ENCODE measurements around the gene CLDN12.

CLDN12 gene

GRCh38 chr7:90430614-90431460 is 27.6 kb downstream of the CLDN12 start:
- DNase-seq (ENCODE audit: low read depth), result no peak
- TF ChIP-seq, protein P1, sequence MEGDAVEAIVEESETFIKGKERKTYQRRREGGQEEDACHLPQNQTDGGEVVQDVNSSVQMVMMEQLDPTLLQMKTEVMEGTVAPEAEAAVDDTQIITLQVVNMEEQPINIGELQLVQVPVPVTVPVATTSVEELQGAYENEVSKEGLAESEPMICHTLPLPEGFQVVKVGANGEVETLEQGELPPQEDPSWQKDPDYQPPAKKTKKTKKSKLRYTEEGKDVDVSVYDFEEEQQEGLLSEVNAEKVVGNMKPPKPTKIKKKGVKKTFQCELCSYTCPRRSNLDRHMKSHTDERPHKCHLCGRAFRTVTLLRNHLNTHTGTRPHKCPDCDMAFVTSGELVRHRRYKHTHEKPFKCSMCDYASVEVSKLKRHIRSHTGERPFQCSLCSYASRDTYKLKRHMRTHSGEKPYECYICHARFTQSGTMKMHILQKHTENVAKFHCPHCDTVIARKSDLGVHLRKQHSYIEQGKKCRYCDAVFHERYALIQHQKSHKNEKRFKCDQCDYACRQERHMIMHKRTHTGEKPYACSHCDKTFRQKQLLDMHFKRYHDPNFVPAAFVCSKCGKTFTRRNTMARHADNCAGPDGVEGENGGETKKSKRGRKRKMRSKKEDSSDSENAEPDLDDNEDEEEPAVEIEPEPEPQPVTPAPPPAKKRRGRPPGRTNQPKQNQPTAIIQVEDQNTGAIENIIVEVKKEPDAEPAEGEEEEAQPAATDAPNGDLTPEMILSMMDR (IDR thresholded peaks at IDR 0.05; ENCODE audit: insufficient read depth, low read depth, low read length, missing control alignments), result no peak
- no peak overlapping the region for H3K4me3 ChIP-seq (ENCODE audit: low read depth, low read length)

GRCh38 chr7:90432752-90433151 is 29.5 kb downstream of the CLDN12 start:
- DNase-seq (ENCODE audit: low read depth), result no peak
- H3K4me3 ChIP-seq (ENCODE audit: low read depth, low read length), result no peak overlapping the region
- TF ChIP-seq, protein P1 (IDR thresholded peaks at IDR 0.05; ENCODE audit: insufficient read depth, low read depth, low read length, missing control alignments), result no peak

DNA sequence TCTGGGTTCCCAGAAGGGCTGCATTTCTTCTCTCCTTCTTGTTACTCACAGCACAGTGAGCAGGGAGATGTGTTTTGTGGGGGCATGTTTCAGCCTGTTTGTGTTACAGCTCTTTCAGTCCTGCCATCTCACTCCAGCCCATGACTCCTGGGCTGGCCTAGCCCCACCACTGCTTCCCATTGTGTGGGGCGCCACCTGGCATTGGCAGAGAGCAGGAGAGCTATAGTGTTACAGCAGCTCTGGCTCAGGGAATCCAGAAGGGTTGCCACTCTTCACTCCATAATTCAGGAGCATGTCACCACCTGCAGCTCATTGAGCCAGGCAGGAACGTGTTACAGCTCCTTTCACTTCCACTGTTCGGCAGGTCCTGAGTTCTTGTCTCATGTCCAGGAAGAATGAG is 30.0 kb downstream of the CLDN12 start:
- no peak for DNase-seq (ENCODE audit: low read depth)
- H3K4me3 ChIP-seq (ENCODE audit: low read depth, low read length), result no peak overlapping the region
- TF ChIP-seq, protein P1 (IDR thresholded peaks at IDR 0.05; ENCODE audit: insufficient read depth, low read depth, low read length, missing control alignments), result no peak

DNA sequence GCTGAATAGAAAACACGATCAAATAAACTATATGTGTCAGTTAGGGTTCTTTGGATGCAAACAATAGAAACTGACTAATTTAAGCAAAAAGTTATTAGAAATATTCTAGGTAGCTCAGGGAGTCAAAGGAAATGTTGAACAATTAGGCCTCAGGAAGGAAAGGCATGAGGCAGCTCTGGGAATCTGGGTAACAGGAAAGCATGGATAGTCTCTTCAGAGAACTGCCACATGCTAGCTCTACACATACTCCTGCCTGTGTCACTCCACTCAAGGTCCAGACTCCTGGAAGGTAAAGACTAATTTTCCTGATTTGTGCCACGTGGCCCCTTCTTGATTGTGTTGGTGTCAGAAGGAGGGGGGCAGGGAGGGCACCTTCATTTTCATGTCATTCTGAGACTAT is 42.4 kb downstream of the CLDN12 start:
- no peak for DNase-seq (ENCODE audit: low read depth)
- H3K4me3 ChIP-seq (ENCODE audit: low read depth, low read length), result no peak overlapping the region
- TF ChIP-seq, protein P1 (IDR thresholded peaks at IDR 0.05; ENCODE audit: insufficient read depth, low read depth, low read length, missing control alignments), result no peak

DNA sequence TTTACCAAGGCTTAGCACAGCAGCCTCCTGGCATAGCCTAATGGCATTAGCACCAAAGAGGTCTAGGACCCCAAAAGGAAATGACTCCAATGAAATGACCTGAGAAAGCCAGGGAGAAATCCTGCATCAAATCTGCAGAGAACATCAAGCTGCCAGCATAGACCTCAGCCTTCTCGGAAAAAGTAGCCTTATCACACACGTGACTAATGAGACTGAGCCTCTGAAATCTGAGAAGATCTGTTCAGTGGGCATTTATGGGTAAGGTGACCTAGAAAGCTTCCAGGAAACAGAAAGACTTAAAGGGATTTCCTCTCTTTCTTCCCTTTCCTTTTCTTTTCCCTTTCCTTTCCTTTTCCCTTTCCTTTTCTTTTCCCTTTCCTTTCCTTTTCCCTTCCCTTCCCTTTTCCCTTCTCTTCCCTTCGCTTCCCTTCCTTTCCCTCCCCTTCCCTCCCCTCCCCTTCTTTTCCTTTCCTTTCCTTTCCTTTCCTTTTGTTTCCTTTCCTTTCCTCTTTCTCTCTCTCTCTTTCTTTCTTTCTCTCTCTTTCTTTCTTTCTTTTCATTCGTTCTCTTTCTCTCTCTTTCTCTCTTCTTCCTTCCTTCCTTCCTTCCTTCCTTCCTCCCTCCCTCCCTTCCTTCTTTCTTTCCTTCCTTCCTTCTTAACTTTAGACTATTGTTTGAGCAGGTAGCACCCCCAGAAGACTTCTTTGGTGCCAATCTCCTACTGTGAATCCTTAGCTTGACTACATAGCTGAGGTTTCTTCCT is 43.1 kb downstream of the CLDN12 start:
- DNase-seq (ENCODE audit: low read depth), result no peak
- TF ChIP-seq, protein P1 (IDR thresholded peaks at IDR 0.05; ENCODE audit: insufficient read depth, low read depth, low read length, missing control alignments), result no peak
- H3K4me3 ChIP-seq (ENCODE audit: low read depth, low read length), result no peak overlapping the region

DNA sequence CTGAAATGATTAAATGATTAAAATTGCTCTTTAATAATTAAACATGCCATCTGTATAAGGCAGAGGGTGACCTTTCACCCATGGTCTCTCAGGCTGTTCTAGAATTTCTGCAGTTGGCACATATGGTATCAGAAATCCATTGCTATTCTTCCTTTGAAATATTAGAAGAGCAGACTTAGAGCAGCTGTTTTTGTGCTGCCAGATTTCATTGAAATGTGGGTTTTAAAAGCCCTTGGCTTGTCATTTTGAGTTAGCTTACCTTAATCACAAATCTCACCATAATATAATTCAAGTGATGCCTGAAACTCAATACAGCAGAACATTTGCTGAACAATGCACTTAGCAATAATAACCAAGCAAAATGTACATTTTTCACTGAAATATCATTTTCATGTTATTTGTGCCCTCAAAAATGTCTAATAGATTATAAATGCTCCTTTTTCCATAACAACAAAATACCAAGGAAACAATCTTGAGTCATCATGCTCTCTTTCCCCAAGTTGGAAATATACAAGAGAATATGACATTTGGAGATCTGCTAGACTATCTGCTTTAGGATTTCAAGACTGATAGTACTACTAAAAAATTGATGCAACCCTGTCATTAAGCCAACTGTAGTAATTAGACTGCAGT is 50.1 kb downstream of the CLDN12 start:
- TF ChIP-seq, protein P1 (IDR thresholded peaks at IDR 0.05; ENCODE audit: insufficient read depth, low read depth, low read length, missing control alignments), result no peak
- DNase-seq (ENCODE audit: low read depth), result no peak
- no peak overlapping the region for H3K4me3 ChIP-seq (ENCODE audit: low read depth, low read length)
